CD4-positive, alpha-beta T cell treated with Interferon alpha-2 for 1 hour (primary cell): Measurements from ENCODE around the gene PLAAT2.
A peak's percentile ranks its signal among the peaks of the same experiment; 100 is the strongest.

ENCODE experiments used
- DNase-seq, 2 donors: peaks; one replicate each; pipeline ENCODE4 v3.0.0-alpha.2; 2020 to 2022

PLAAT2 gene

GRCh38 chr11:63512816-63513215 is 50.4 kb downstream of the PLAAT2 start:
- DNase-seq, result no peak

- DNase-seq, result no peak
These were observed 52.0 kb downstream of the PLAAT2 start for GRCh38 chr11:63511048-63511748.

- DNase-seq, result no peak
These were observed 52.7 kb downstream of the PLAAT2 start for GRCh38 chr11:63510360-63511047.

GRCh38 chr11:63508745-63509144 is 54.4 kb downstream of the PLAAT2 start:
- DNase-seq, result no peak

GRCh38 chr11:63508009-63508408 is 55.2 kb downstream of the PLAAT2 start:
- peak; percentile 14 to 27 for DNase-seq

GRCh38 chr11:63507511-63507910 is 55.7 kb downstream of the PLAAT2 start:
- DNase-seq, result no peak

- DNase-seq, result no peak
These were observed 56.3 kb downstream of the PLAAT2 start for GRCh38 chr11:63506876-63507275.

- DNase-seq, result no peak
These were observed 57.2 kb downstream of the PLAAT2 start, which contains the start of gene LGALS12 for GRCh38 chr11:63505857-63506528. Gene LGALS12 (plus strand): TSS chr11:63506084. CDS start chr11:63506459, 375 bp downstream.

- DNase-seq, result no peak
These were observed 58.1 kb downstream of the PLAAT2 start for GRCh38 chr11:63504933-63505586.

GRCh38 chr11:63504054-63504453 is 59.1 kb downstream of the PLAAT2 start:
- no peak for DNase-seq

- no peak for DNase-seq
These were observed 59.7 kb downstream of the PLAAT2 start for GRCh38 chr11:63503492-63503891.
